A673 (cell line): ENCODE data around the gene LONP2.

Source experiments
- EZH2 ChIP-seq: fragments of 200-600 bp; sonication (generic); IDR thresholded peaks from 2 replicates; pipeline ENCODE4 v1.6.1; 2017; ENCODE audit warnings: borderline replicate concordance, low read depth, mild to moderate bottlenecking, mixed read lengths, antibody characterized with exemption, low read length; ENCODE audit not compliant: poor library complexity, severe bottlenecking
- TF ChIP-seq, protein P1 (sequence below): fragments of 300-800, 200-600 bp; sonication (generic); conservative IDR thresholded peaks from 2 replicates; pipeline ENCODE4 v1.5.1; 2017; ENCODE audit warnings: low read depth, mild to moderate bottlenecking, antibody characterized with exemption, low read length, moderate library complexity, mixed read lengths

DNA sequence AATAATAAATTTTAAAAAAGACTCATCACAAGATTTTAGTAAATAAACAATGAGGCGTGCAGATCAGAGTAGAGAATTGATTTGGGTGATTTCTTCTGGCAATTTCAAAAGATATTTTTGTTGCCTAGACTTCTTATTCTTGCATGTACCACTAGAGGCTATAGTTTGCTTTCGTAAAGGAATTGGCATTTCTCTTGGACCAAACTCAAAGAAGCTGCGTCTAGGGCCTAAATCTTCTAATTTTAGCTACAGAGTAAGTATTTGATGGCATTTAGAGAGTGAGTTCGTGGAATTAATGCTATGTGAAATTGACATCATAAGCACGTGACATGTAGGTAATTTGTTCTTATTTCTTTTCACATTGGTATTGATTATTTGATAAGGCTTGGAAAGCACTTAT lies 27.6 kb downstream of the LONP2 start:
- TF ChIP-seq EZH2, result no peak
- TF ChIP-seq, protein P1, sequence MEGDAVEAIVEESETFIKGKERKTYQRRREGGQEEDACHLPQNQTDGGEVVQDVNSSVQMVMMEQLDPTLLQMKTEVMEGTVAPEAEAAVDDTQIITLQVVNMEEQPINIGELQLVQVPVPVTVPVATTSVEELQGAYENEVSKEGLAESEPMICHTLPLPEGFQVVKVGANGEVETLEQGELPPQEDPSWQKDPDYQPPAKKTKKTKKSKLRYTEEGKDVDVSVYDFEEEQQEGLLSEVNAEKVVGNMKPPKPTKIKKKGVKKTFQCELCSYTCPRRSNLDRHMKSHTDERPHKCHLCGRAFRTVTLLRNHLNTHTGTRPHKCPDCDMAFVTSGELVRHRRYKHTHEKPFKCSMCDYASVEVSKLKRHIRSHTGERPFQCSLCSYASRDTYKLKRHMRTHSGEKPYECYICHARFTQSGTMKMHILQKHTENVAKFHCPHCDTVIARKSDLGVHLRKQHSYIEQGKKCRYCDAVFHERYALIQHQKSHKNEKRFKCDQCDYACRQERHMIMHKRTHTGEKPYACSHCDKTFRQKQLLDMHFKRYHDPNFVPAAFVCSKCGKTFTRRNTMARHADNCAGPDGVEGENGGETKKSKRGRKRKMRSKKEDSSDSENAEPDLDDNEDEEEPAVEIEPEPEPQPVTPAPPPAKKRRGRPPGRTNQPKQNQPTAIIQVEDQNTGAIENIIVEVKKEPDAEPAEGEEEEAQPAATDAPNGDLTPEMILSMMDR, result no peak; the same call in 1 of the 2 replicates
